GM21526 (cell line): ENCODE results near the gene PLCD3.

Experiments used
- ATAC-seq: cut with Tn5 transposase; IDR thresholded peaks from one replicate; pipeline ENCODE4 v1.9.1; 2021; ENCODE audit warnings: moderate library complexity; ENCODE audit not compliant: unreplicated experiment, low FRiP score

Gene PLCD3

GRCh38 chr17:45104907-45105624, 27.2 kb downstream of the PLCD3 start:
- no peak for ATAC-seq

GRCh38 chr17:45104497-45104896, 27.8 kb downstream of the PLCD3 start:
- no peak for ATAC-seq

GRCh38 chr17:45104029-45104428, 28.3 kb downstream of the PLCD3 start:
- no peak for ATAC-seq

- no peak for ATAC-seq
Observed at GRCh38 chr17:45103269-45103795, 29.0 kb downstream of the PLCD3 start.

- no peak for ATAC-seq
Observed at GRCh38 chr17:45102856-45103255, 29.5 kb downstream of the PLCD3 start.

GRCh38 chr17:45101883-45102811, 30.2 kb downstream of the PLCD3 start:
- ATAC-seq: no peak

GRCh38 chr17:45101546-45101882, 30.8 kb downstream of the PLCD3 start:
- no peak for ATAC-seq

GRCh38 chr17:45098869-45099616, 33.3 kb downstream of the PLCD3 start:
- ATAC-seq: no peak

GRCh38 chr17:45098081-45098868, 34.0 kb downstream of the PLCD3 start:
- ATAC-seq: no peak

- ATAC-seq: no peak
Observed at GRCh38 chr17:45096926-45097325, 35.4 kb downstream of the PLCD3 start.

- no peak for ATAC-seq
Observed at GRCh38 chr17:45096141-45096540, 36.2 kb downstream of the PLCD3 start.

- no peak for ATAC-seq
Observed at GRCh38 chr17:45093444-45094110, 38.7 kb downstream of the PLCD3 start.

GRCh38 chr17:45092911-45093430, 39.3 kb downstream of the PLCD3 start:
- ATAC-seq: no peak

- ATAC-seq: no peak
Observed at GRCh38 chr17:45091778-45092425, 40.4 kb downstream of the PLCD3 start.

GRCh38 chr17:45090711-45091110, 41.6 kb downstream of the PLCD3 start:
- ATAC-seq: no peak

- no peak for ATAC-seq
Observed at GRCh38 chr17:45088741-45089140, 43.6 kb downstream of the PLCD3 start.

- no peak for ATAC-seq
Observed at GRCh38 chr17:45087978-45088377, 44.3 kb downstream of the PLCD3 start.

GRCh38 chr17:45087504-45087975, 44.8 kb downstream of the PLCD3 start:
- no peak for ATAC-seq
